GM18511 (cell line): Measurements from ENCODE around the gene BICRA.
"Not testable (repeated sequence)": the region's sequence is repeated elsewhere in the genome, so short reads cannot be mapped to it uniquely, and the experiment has no call there.

ENCODE experiments used
- ATAC-seq: cut with Tn5 transposase; IDR thresholded peaks from one replicate; pipeline ENCODE4 v1.9.1; 2021; ENCODE audit warnings: mild to moderate bottlenecking, moderate library complexity; ENCODE audit not compliant: unreplicated experiment

BICRA gene

GRCh38 chr19:47740866-47741519, 132.1 kb downstream of the BICRA start:
- no peak for ATAC-seq

GRCh38 chr19:47741544-47742140, 132.7 kb downstream of the BICRA start:
- ATAC-seq = no peak

- no peak for ATAC-seq
Measured at GRCh38 chr19:47742634-47743033, 133.7 kb downstream of the BICRA start.

- peak; percentile 79 for ATAC-seq
Measured at GRCh38 chr19:47745010-47745901, 136.3 kb downstream of the BICRA start, which contains the start of gene NOP53. NOP53 (plus strand) TSS chr19:47745546; CDS start chr19:47745560, 14 bp downstream.

GRCh38 chr19:47746129-47746528, 137.2 kb downstream of the BICRA start:
- ATAC-seq = not testable (repeated sequence)

GRCh38 chr19:47749326-47749725, 140.4 kb downstream of the BICRA start:
- ATAC-seq = no peak

- no peak for ATAC-seq
Measured at GRCh38 chr19:47750752-47751151, 141.8 kb downstream of the BICRA start.

GRCh38 chr19:47752440-47753211, 143.7 kb downstream of the BICRA start:
- no peak for ATAC-seq
